Astrocyte (in vitro differentiated cells and primary cell): ENCODE measurements around the gene UNCX.

Experiments used
- EZH2 ChIP-seq: IDR thresholded peaks from 2 replicates; pipeline ENCODE4 v1.6.1; 2012; ENCODE audit warnings: mild to moderate bottlenecking, low read length, inconsistent platforms; ENCODE audit not compliant: insufficient read depth
- TF ChIP-seq, protein P1 (sequence below): IDR thresholded peaks from 2 replicates; pipeline ENCODE4 v1.5.1; 2011; ENCODE audit warnings: low read depth, mild to moderate bottlenecking, inconsistent platforms, low read length, moderate library complexity; ENCODE audit not compliant: insufficient read depth

DNA sequence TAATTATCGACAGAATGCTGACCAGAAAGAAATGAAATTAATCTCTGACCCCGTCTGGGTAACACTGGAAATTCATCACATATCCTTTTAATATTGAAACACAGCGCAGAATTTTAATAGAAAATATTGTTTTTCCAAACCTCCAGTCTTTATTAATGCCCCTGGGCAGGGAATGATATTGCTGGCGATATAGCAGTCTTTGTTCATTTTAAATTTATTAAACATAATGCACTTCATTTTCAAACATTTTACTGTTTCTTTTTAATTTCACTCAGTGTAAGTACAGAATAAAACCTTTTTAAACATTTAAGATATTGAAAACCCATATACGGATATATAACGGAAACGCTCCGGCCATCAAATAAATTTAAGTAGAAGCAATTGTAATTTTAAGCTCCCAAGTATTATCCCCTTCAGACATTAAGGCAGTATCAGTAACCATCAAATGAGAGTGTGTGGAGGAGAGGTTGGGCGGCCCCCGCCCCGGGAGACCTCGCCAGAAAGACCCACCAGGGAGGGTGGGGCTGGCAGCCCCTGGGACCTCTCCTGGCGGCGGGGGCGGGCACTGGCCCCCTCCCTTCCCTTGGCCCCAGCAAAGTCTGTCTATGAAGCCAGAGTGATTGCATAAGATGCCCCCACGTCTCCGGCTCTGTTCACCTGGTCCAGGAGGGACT, 10.8 kb downstream of the UNCX start:
- TF ChIP-seq, protein P1, sequence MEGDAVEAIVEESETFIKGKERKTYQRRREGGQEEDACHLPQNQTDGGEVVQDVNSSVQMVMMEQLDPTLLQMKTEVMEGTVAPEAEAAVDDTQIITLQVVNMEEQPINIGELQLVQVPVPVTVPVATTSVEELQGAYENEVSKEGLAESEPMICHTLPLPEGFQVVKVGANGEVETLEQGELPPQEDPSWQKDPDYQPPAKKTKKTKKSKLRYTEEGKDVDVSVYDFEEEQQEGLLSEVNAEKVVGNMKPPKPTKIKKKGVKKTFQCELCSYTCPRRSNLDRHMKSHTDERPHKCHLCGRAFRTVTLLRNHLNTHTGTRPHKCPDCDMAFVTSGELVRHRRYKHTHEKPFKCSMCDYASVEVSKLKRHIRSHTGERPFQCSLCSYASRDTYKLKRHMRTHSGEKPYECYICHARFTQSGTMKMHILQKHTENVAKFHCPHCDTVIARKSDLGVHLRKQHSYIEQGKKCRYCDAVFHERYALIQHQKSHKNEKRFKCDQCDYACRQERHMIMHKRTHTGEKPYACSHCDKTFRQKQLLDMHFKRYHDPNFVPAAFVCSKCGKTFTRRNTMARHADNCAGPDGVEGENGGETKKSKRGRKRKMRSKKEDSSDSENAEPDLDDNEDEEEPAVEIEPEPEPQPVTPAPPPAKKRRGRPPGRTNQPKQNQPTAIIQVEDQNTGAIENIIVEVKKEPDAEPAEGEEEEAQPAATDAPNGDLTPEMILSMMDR: no peak
- TF ChIP-seq EZH2: peak; percentile 20
